ENCODE data around the gene NAA50.

- TF ChIP-seq POLR2A (IDR thresholded peaks at IDR 0.05) (no peak), POLR2AphosphoS5 (IDR thresholded peaks at IDR 0.05; ENCODE audit: insufficient read depth in 1 of 2, low read depth in 1 of 2) (no peak), CTCF (IDR thresholded peaks at IDR 0.05) (no peak)
Observed at GRCh38 chr3:113685956-113686721, 59.9 kb downstream of the NAA50 start.

All from vagina (tissue), 2 donors.